Endothelial cell of umbilical vein (primary cell): ENCODE measurements around the gene UBR4. TPM values are rescaled to one million over a fixed set of nuclear protein-coding genes. Genes with fewer than 3 reads are reported as not detected.

ENCODE experiments used
- BruUV-seq: library from RNA; stranded (reverse); fragments of 400-500 nt; replicated peaks from 2 replicates; lab custom pipeline; 2021; lab: Mats Ljungman, UMichigan
- CTCF ChIA-PET: fragments of 300-600, 350-600 bp; sonication (Branson Sonifier 250); formaldehyde crosslinking; loops from one replicate; lab custom pipeline; 2021; ENCODE audit warnings: antibody characterized with exemption, inconsistent platforms; lab: Charles Lee
- POLR2A ChIA-PET: fragments of 300-600, 350-600 bp; sonication (Branson Sonifier 250); formaldehyde crosslinking; loops from one replicate; lab custom pipeline; 2021; ENCODE audit warnings: antibody characterized with exemption, inconsistent platforms; lab: Charles Lee
- DNase-seq: peaks from one replicate; pipeline ENCODE4 v3.0.0-alpha.2; 2011; ENCODE audit warnings: low read depth, low spot score
- FAIRE-seq: peaks from 2 replicates; lab custom pipeline; 2011; peaks lifted over from hg19 to GRCh38; lab: Jason Lieb, UNC
- H2AFZ ChIP-seq: 2 replicates; pipeline ENCODE4 v1.6.0; 2012; ENCODE audit warnings: low read depth, low read length, control low read depth, inconsistent platforms
- H3K27ac ChIP-seq: 2 replicates; pipeline ENCODE4 v1.5.1; 2011; ENCODE audit warnings: low read depth, mild to moderate bottlenecking, control low read depth, low read length, moderate library complexity; ENCODE audit not compliant: insufficient read depth
- H3K27me3 ChIP-seq, 2 experiments: 2 replicates each; pipeline versions ENCODE4 v1.6.0 to v1.6.1; 2011; ENCODE audit warnings: low read length in 2 of 2, mixed read lengths in 1 of 2; ENCODE audit not compliant: control insufficient read depth in 2 of 2, insufficient read depth in 2 of 2
- H3K36me3 ChIP-seq, 2 experiments: 2 replicates in 1 of 2; 3 replicates in 1 of 2; pipeline ENCODE4 v1.5.1; 2011; ENCODE audit warnings: low read length in 2 of 2, mild to moderate bottlenecking in 1 of 2, moderate library complexity in 1 of 2; ENCODE audit not compliant: control insufficient read depth in 2 of 2, insufficient read depth in 2 of 2; ENCODE audit errors: extremely low read depth in 1 of 2
- H3K4me1 ChIP-seq: 3 replicates; pipeline ENCODE4 v1.5.1; 2011; ENCODE audit warnings: mild to moderate bottlenecking, low read length; ENCODE audit not compliant: control insufficient read depth, insufficient read depth; ENCODE audit errors: extremely low read depth
- H3K4me2 ChIP-seq: 2 replicates; pipeline ENCODE4 v1.6.1; 2011; ENCODE audit warnings: low read length, control low read depth, mixed read lengths; ENCODE audit not compliant: insufficient read depth
- H3K4me3 ChIP-seq, 3 experiments: fragments of 200-600 bp in 1 of 3; sonication (generic), shearing (Covaris generic) in 1 of 3; replicated peaks in 1 of 3; 2 replicates each; pipeline ENCODE4 v1.5.1; 2011 to 2016; ENCODE audit warnings: control low read depth in 3 of 3, low read length in 3 of 3, mild to moderate bottlenecking in 2 of 3, inconsistent platforms in 1 of 3, low read depth in 1 of 3, moderate library complexity in 1 of 3; ENCODE audit not compliant: insufficient read depth in 1 of 3
- H3K79me2 ChIP-seq: 2 replicates; pipeline ENCODE4 v1.6.0; 2012; ENCODE audit warnings: low read length, inconsistent platforms; ENCODE audit not compliant: control insufficient read depth, insufficient read depth
- H3K9ac ChIP-seq: replicated peaks from 2 replicates; pipeline ENCODE3; 2011; ENCODE audit warnings: low read length, control low read depth; ENCODE audit not compliant: insufficient read depth; ENCODE audit errors: extremely low read depth
- H3K9me1 ChIP-seq: replicated peaks from 3 replicates; pipeline ENCODE4 v1.6.0; 2011; ENCODE audit warnings: mild to moderate bottlenecking, low read length; ENCODE audit not compliant: control insufficient read depth, insufficient read depth; ENCODE audit errors: extremely low read depth
- H3K9me3 ChIP-seq: replicated peaks from 2 replicates; pipeline ENCODE4 v1.5.1; 2012; ENCODE audit warnings: low read length, inconsistent platforms; ENCODE audit not compliant: control insufficient read depth, insufficient read depth
- H4K20me1 ChIP-seq: replicated peaks from 2 replicates; pipeline ENCODE3; 2011; ENCODE audit warnings: mild to moderate bottlenecking, low read length; ENCODE audit not compliant: control insufficient read depth, insufficient read depth; ENCODE audit errors: extremely low read depth
- CTCF ChIP-seq, 2 donors: IDR thresholded peaks; 1 replicate in 1 of 2; 2 replicates in 1 of 2; pipeline ENCODE4 v1.5.1; 2011; ENCODE audit warnings: low read length in 2 of 2, mild to moderate bottlenecking in 2 of 2, moderate library complexity in 2 of 2, control low read depth in 1 of 2, inconsistent platforms in 1 of 2, low read depth in 1 of 2; ENCODE audit not compliant: insufficient read depth in 1 of 2; ENCODE audit errors: extremely low read depth in 1 of 2
- EZH2 ChIP-seq: IDR thresholded peaks from 2 replicates; pipeline ENCODE4 v1.6.1; 2012; ENCODE audit warnings: borderline replicate concordance, low read depth, mild to moderate bottlenecking, moderate library complexity, low read length, inconsistent platforms; ENCODE audit not compliant: severe bottlenecking
- FOS ChIP-seq: IDR thresholded peaks from 2 replicates; pipeline ENCODE4 v1.6.1; 2011; ENCODE audit warnings: mild to moderate bottlenecking, low read length, moderate library complexity, borderline replicate concordance; ENCODE audit not compliant: insufficient read depth
- GATA2 ChIP-seq: IDR thresholded peaks from 2 replicates; pipeline ENCODE4 v1.7.0; 2011; ENCODE audit warnings: low read depth, mild to moderate bottlenecking, moderate library complexity, mixed read lengths, low read length; ENCODE audit not compliant: insufficient read length, insufficient read depth
- JUN ChIP-seq: IDR thresholded peaks from 2 replicates; pipeline ENCODE4 v1.6.1; 2011; ENCODE audit warnings: borderline replicate concordance, low read depth; ENCODE audit not compliant: insufficient read length, insufficient read depth
- MAX ChIP-seq: IDR thresholded peaks from 2 replicates; pipeline ENCODE4 v1.6.1; 2011; ENCODE audit not compliant: insufficient read depth, insufficient read length
- MYC ChIP-seq: IDR thresholded peaks from one replicate; pipeline ENCODE4 v1.6.1; 2011; ENCODE audit warnings: mild to moderate bottlenecking, low read depth, low read length
- POLR2A ChIP-seq: IDR thresholded peaks from 2 replicates; pipeline ENCODE4 v1.6.1; 2012; ENCODE audit warnings: low read depth, mild to moderate bottlenecking, control low read depth, low read length
- POLR2AphosphoS5 ChIP-seq: IDR thresholded peaks from 2 replicates; pipeline ENCODE4 v1.6.1; 2012; ENCODE audit warnings: low read depth, mild to moderate bottlenecking, control low read depth, low read length, moderate library complexity; ENCODE audit not compliant: insufficient read depth
- dilution Hi-C: fragments of 300-500 bp; cut with MboI; formaldehyde crosslinking; loops from one replicate; pipeline ENCODE4 v1.15.0; 2019; ENCODE audit warnings: low sequenced_read_pairs; ENCODE audit not compliant: extremely low pct_ligation_motif_present
- intact Hi-C: fragments of 100-400 bp; cut with micrococcal nuclease; formaldehyde crosslinking; loops from one replicate; pipeline ENCODE4 v1.10.0; 2022
- polyA plus RNA-seq, 4 experiments: library from polyadenylated mRNA; depleted of rRNA in 3 of 4; stranded (reverse) in 3 of 4; unstranded in 1 of 4; fragments of >200 nt; gene quantifications; 2 replicates each; pipeline versions ENCODE4 v1.2.1 to v1.2.3, GENCODE V29; 2011 to 2012; ENCODE audit warnings: missing spikeins in 1 of 4
- total RNA-seq: library from RNA; stranded (reverse); gene quantifications from 2 replicates; pipeline ENCODE4 v1.2.3, GENCODE V29; 2021

Gene UBR4
- total and polyA plus RNA-seq, 2 donors (not counting 3 experiments of a cell fraction or from before 2014, with no cell fraction given): 125 to 150 TPM

DNA sequence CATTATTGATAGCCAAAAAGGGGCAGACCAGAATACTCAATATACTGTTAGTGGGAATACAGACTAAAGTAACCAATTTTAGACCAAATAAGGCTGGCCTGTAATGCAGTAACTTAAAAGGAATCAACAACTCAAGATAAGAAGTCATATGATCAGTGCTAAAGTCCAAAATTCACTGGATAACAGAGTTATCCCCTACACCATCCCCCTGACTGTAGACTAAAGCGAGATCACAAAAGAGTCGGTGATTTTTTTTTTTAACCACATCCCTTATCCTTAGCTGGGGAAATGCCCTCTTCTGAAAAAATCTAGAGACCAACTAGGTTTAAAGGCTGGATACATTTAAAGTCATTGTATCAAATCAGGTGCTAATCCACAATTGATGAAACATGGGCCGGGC lies 7.7 kb downstream of the UBR4 start:
- Histone ChIP-seq H3K9me1 (no peaks in the 10 kb centered on the region), H3K27me3 (no peaks in the 10 kb centered on the region), H3K4me3 (no peak overlapping the region), H3K4me2 (no peak overlapping the region), H3K27ac (no peak overlapping the region), H3K9ac (no peak overlapping the region), H3K9me3 (no peaks in the 10 kb centered on the region), H4K20me1 (peaks cover 8% of the 10 kb centered on the region), H3K36me3 (peaks cover 7 to 15% of the 10 kb centered on the region in 2 experiments), H2AFZ (no peak overlapping the region), H3K4me1 (peaks cover 21% of the 10 kb centered on the region), H3K79me2 (peaks cover 85% of the 10 kb centered on the region)
- BruUV-seq: no TSS peak
- ChIA-PET POLR2A (interaction anchor here (0.6 kb wide), 1 partner anchor 177 kb away, joined by 3 read pairs; no protein-coding TSS in a partner anchor), CTCF (interaction anchor here (1.1 kb wide), 1 partner anchor 45 kb away, joined by 3 read pairs; no protein-coding TSS in a partner anchor)
- TF ChIP-seq MYC (no peak), JUN (no peak)
- DNase-seq (no peak), FAIRE-seq (no peak)
- dilution Hi-C loops (no loop called here), intact Hi-C loops (no loop called here)

DNA sequence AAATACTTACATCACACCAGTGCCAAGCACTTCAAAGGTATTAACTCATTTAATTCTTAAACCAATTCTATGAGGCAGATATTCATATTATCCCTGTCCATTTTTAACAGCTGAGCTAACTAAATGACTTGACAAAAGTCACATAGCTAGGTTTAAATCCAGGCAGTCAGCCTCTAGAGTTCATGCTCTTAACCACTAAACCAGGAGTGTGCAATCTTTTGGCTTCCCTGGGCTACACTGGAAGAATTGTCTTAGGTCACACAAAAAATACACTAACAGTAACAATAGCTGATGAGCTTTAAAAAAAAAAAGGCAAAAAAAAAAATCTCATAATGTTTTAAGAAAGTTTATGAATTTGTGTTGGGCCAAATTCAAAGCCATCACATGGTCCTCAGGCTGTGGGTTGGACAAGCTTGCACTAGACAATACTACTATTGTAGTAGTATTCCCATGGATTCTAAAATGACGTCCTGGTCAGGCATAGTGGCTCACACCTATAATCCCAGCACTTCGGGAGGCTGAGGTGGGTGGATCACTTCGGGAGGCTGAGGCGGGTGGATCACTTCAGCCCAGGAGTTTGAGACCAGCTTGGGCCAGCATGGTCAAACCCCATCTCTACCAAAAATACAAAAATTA lies 10.0 kb downstream of the UBR4 start:
- dilution Hi-C loops: no loop called here
- no TSS peak for BruUV-seq
- Histone ChIP-seq H3K9ac (no peak overlapping the region), H4K20me1 (peaks cover 6% of the 10 kb centered on the region), H3K79me2 (peaks cover 68% of the 10 kb centered on the region), H3K9me1 (no peaks in the 10 kb centered on the region), H3K27me3 (no peaks in the 10 kb centered on the region), H3K4me3 (no peak overlapping the region), H3K27ac (no peak overlapping the region), H2AFZ (no peak overlapping the region), H3K36me3 (peaks cover 12 to 27% of the 10 kb centered on the region in 2 experiments), H3K4me2 (no peak overlapping the region), H3K4me1 (peaks cover 18% of the 10 kb centered on the region), H3K9me3 (no peaks in the 10 kb centered on the region)
- DNase-seq (no peak), FAIRE-seq (no peak)
- intact Hi-C loops: no loop called here
- CTCF ChIA-PET: interaction anchor here (0.7 to 1.9 kb wide), 6 partner anchors 8 to 454 kb away, joined by 3 to 6 read pairs (median 3); no protein-coding TSS in a partner anchor
- POLR2A ChIA-PET: no interaction called here
- TF ChIP-seq GATA2 (no peak), EZH2 (no peak), FOS (no peak), POLR2AphosphoS5 (no peak), CTCF (IDR thresholded peaks at IDR 0.05; ENCODE audit: extremely low read depth in 1 of 2, insufficient read depth in 1 of 2, low read depth in 1 of 2, low read length in 2 of 2) (no peak), JUN (no peak), POLR2A (no peak), MAX (no peak), MYC (no peak)
